Spleen (tissue), 7 donors: ENCODE data around the gene ADAM11.

Experiments used
- POLR2A ChIP-seq, 3 donors: fragments of 450-650 bp; IDR thresholded peaks; one replicate each; pipeline ENCODE4 v1.5.1; 2017; ENCODE audit warnings: antibody characterized with exemption in 3 of 3, mild to moderate bottlenecking in 1 of 3
- POLR2AphosphoS5 ChIP-seq, 3 donors: sonication (generic); formaldehyde crosslinking; IDR thresholded peaks; one replicate each; pipeline ENCODE4 v1.5.1; 2017; ENCODE audit warnings: antibody characterized with exemption in 3 of 3
- TF ChIP-seq, protein P1 (sequence below), 11 experiments: fragments of 200-600 bp in 7 of 11; fragments of 450-650 bp in 4 of 11; sonication (generic) in 4 of 11; IDR thresholded peaks in 8 of 11; conservative IDR thresholded peaks in 3 of 11; 1 replicate in 7 of 11; 2 replicates in 4 of 11; pipeline versions ENCODE4 v1.4.0 to v1.8.0; 2016 to 2021; ENCODE audit warnings: antibody characterized with exemption in 11 of 11, inconsistent platforms in 4 of 11, mild to moderate bottlenecking in 1 of 11
- donor health status: DM: no; HTN: no; CAD: no; lungs with moderate emphysema.
- donor health status: DM: no; HTN: no; CAD: no.
- donor health status: DM: no; HTN: no; CAD: no.

- TF ChIP-seq, protein P1, sequence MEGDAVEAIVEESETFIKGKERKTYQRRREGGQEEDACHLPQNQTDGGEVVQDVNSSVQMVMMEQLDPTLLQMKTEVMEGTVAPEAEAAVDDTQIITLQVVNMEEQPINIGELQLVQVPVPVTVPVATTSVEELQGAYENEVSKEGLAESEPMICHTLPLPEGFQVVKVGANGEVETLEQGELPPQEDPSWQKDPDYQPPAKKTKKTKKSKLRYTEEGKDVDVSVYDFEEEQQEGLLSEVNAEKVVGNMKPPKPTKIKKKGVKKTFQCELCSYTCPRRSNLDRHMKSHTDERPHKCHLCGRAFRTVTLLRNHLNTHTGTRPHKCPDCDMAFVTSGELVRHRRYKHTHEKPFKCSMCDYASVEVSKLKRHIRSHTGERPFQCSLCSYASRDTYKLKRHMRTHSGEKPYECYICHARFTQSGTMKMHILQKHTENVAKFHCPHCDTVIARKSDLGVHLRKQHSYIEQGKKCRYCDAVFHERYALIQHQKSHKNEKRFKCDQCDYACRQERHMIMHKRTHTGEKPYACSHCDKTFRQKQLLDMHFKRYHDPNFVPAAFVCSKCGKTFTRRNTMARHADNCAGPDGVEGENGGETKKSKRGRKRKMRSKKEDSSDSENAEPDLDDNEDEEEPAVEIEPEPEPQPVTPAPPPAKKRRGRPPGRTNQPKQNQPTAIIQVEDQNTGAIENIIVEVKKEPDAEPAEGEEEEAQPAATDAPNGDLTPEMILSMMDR (IDR thresholded peaks at IDR 0.05 in 8 of 11, conservative IDR thresholded peaks at IDR 0.05 in 3 of 11): no peak
- TF ChIP-seq POLR2AphosphoS5 (IDR thresholded peaks at IDR 0.05) (no peak), POLR2A (IDR thresholded peaks at IDR 0.05) (no peak)
Observed at GRCh38 chr17:44763170-44763569, 4.4 kb downstream of the ADAM11 start.
